Stimulated activated CD4-positive, alpha-beta T cell treated with anti-CD3 and anti-CD28 coated beads, Interleukin-4, amount 100 ng/mL, for 48 hours (primary cell): Measurements from ENCODE around the gene PPP1R16B.

Experiments
- DNase-seq, 2 donors: peaks; one replicate each; pipeline ENCODE4 v3.0.0-alpha.2; 2020; ENCODE audit warnings: low read depth in 2 of 2

PPP1R16B gene

DNA sequence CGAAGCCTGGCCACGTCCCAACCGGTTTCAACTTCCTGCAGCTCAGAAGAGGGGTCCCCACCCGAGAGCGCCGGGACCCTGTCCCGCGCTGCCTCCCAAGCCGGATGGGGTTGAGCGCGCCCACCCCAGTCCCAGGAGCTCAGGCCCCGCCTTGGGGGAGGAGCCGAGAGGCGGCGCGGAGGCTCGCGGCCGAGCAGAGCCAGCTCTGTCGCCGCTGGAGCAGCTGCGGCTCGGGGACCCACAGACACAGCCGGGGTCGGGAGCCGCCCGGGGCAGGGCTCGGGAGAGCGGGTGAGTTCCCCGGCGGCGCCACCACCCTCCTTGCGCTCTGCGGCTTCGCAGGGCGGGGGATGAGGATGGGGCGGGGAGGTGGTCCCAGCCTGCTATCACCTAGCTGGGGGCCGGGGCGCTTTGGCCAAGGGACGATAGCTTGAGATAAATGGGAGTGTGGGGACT lies at the start of gene PPP1R16B:
PPP1R16B (plus strand) TSS at position 196 of the 456 bp plus-strand sequence. CDS start 30,229 bp downstream, outside the sequence.
- peak; percentile 65 to 72 for DNase-seq

DNA sequence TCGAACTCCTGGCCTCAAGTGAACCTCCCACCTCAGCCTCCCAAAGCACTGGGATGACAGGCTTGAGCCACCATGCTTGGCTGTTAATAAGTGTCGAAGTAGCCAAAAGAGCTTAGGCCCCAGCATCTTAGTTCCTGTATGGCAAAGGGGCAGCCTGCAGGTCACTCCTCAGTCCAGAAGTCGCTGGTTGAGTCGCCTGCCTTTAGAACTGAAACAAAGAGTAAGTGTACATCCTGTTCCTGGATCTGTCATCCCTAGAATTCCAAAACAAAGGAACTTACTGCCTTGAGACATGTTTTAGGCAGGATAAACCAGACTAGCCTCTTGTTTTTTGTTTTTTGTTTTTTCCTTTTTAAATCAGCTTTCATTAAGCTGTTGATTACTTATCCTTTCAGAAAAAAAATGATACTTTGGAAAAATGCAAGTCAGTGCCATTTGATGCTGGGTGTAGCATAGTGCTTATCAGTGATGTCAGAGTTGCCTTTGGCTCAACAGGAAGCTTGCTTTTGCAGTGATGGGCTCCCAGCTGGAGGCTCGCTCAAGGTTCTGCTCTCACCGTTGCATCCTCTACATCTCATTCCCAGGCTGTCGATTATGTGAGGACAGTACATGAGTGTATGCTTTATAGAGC lies 48.2 kb upstream of the PPP1R16B start:
- DNase-seq, result no peak

DNA sequence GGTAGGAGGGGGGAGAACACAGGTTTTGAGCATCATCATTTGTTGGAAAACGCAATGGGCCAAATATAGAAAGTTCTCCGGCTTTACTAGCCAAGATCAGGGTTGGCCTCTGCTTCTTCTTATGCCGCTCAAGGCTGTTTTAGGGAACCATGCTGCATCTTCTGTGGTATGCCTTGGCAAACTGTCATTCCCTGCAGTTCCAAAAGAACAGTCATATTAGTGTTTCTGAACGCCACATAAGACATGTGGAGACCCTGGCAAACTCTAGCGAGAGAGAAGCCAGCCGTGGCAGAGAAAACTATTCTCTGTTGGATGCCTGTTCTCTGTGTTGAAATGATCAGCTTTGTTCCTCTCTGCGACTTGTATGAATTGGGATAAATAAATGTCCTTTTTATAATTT lies 46.4 kb upstream of the PPP1R16B start:
- DNase-seq, result no peak

DNA sequence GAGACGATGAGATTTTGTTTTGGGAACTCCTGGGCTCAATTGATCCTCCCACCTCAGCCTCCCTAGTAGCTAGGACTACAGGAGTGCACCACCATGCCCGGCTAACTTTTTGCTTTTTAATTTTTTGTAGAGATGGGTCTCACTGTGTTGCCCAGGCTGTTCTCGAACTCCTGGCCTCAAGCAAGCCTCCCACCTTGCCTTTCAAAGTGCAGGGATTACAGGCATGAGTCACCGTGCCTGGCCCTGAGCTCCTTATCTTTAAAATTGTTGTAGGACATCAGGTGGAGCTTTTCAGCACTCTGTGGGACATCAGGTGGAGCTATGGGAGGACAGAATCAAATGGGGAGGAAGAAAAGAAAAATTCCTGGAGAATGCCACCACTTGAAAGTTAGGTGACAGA lies 44.5 kb upstream of the PPP1R16B start:
- DNase-seq, result no peak

DNA sequence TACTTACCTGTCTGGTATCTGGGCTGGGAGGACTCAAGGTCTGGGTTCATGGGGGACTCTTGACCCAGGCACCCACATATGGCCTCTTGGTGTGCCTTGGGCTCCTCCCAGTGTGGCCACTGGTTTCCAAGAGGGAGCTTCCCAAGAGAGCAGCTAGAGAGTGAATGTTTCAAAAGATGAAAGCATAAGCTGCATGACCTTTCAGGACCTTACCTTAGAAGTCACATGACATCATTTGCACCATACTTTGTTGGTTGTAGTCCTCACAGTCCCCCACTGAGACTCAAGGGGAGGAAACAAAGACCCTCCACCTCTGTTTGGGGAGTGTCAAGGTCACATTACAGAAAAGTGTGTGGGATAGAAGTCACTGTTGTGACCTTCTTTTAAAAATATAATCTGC lies 43.3 kb upstream of the PPP1R16B start:
- no peak for DNase-seq

DNA sequence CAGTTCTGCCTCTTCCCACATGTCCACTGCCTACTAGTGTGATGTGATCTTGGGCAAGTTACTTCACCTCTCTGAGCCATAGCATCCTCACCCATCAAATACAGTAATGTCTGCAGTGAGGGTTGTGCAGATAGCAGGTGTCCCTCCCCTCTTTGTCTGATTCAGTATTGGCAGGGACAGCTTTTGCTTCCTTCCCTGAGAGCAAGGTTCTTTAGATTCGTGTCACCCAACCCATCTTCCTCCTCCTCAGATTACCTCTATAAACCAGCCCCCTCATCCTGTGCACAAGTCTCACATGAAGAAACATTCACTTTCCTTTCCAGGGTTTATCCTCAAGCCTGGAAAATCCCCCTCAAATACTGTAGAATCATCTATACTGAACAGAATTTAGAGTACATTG lies 41.9 kb upstream of the PPP1R16B start:
- no peak for DNase-seq

DNA sequence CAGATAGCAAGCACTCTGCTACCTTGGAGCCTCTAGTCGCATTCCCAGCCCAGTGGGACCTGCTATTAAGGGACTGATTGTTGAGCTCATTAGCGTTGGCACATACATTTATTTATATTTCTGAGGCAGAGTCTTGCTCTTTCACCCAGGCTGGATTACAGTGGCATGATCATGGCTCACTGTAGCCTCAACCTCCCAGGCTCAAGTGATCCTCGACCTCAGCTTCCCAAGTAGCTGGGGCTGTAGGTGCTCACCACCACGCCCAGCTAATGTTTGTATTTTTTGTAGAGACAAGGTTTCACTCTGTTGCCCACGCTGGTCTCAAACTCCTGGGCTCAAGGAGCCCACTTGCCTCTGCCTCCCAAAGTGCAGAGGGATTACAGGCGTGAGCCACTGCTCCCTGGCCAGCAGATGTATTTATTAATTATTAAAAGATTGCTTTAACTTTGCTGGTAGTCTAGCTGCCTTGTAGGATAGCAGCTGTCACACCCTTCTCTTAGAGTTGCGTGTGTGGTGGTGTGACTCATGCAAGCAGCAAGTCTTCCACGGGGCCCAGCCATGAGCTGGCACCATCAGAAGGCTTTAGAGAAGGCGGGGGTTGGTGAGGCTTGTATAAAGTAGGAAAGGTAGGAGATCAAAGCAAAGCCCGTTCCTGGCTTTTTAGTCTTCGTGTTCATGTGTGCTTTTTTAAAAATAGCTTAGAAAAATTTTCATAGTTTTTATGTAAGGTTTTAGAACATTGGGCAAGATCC lies 40.8 kb upstream of the PPP1R16B start:
- peak; percentile 47 to 64 for DNase-seq

DNA sequence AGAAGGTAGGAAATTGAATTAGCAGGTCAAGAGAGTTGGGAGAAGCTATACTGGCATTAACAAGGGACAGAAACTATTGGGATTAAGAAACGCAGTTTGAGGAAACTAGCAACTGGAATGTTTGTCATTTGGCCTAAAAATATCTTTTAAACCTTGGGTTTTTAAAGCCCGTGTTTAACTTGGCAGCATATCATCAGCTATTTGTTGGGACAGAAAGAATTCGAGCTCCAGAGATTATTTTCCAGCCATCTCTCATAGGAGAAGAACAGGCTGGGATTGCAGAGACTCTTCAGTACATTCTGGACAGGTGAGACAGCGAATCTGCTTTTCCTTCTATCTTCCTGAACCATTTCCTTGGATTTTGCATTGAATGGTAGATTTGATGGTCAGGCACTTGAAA lies 39.4 kb upstream of the PPP1R16B start:
- DNase-seq, result no peak

DNA sequence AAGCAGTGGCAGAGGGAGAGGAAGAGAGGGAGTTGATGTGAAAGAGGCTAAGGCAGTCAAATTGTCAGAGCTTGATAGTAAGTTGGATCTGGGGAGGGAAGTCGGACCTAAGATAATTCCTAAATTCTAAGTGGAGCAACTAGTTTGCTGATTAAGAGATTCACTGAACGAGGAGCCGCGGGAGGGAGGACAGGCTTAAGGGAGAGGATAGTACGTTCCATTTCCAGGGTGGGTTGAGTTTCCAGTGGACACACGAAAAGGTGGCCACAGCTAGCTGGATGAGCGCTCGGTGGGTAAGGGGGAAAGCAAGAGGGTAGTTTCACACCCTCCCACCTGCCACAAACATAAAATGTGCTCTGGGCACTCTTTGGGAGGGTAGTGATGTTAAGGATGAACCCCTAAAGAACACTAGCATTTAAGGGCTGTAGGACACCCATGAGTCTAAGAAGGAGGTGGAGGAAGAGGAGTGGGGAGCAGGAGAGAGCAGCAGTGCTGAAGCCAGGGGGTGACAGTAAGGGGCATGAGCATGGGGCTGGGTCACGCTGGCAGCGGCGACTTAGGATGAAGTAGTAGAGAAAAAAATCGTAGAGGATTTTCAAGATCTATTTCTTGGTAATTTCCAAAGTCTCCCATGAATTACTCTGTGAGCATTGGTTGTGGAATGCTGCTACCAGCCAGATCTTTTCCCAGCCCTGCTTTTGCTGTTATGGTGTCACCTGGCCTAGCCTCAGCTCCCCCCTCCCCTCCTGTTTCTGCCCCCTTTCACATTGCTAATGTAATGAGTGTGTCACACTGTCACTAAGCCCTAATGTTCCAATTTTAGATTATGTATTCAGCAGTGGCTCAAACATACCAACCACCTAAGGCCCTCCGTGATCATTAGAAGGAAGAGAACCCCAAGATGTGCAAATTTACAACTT lies 35.9 kb upstream of the PPP1R16B start:
- no peak for DNase-seq

DNA sequence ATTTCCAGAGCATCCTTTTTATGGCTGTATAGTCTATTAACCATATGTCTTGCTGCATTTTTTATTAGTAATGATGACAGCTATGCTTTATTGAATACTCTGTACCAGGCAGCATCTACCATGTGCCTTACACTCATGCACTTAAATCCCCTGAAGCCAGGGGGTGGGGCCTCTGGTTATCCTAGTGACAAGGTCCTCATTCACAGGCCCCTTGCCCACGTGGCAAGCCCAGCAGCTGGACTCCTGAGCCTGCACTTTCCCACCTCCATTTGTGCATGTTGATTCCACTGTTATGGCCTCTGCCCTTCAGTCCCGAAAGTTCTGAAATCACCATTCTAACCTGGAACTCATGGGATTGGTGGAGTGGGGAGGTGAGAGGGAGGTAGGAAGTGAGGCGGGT lies 35.0 kb upstream of the PPP1R16B start:
- DNase-seq, result no peak

DNA sequence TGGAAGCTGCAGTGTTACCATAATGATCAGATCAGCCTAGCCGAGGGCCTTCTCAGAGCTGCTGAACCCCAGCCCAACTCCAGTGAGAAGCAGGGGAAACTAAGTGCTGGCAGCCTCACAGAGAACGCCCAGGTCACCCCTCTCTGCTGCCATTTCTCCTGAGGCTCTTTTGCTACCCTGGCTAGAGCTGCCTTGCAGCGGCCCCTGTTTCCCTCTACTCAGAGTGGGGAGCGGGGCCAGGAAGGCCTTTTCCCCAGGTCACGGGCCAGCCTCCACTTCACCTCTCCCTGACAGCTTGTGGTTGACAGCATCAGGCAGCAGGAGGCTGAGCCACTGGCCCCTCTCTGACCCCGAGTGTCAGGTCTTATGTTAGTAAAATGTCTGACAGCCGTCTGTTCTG lies 34.5 kb upstream of the PPP1R16B start:
- DNase-seq, result no peak

DNA sequence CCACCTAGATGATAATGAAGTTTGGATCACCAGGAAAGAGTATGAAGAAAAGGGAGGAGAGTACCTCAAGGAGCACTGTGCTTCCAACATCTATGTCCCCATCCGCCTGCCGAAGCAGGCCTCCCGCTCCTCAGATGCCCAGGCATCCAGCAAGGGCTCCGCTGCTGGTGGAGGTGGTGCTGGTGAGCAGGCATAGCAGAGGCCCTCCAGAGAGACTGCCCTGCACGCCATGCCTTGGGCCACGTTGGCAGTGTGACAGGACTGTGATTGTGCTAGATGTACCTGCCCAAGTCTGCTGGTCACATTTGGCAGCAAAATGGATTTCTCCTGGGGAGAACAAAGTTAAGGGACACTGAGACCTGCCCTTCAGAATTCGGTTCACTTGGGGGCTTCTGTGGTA lies 33.9 kb upstream of the PPP1R16B start:
- DNase-seq, result no peak

DNA sequence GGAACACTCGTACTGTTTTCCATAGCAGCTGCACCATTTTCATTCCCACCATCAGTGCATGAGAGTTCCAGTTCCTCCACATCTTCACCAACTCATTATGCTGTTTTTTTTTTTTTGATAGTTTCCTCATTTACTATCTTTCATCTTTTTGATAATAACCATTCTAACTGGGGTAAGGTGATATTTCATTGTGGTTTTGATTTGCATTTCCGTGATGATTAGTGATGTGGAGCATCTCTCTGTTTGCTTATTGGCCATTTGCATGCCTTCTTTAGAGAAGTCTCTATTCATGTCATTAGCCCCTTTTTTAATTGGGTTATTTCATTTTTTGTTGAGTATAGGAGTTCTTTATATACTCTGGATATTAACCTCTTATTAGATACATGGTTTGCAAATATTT lies 31.3 kb upstream of the PPP1R16B start:
- DNase-seq, result no peak

DNA sequence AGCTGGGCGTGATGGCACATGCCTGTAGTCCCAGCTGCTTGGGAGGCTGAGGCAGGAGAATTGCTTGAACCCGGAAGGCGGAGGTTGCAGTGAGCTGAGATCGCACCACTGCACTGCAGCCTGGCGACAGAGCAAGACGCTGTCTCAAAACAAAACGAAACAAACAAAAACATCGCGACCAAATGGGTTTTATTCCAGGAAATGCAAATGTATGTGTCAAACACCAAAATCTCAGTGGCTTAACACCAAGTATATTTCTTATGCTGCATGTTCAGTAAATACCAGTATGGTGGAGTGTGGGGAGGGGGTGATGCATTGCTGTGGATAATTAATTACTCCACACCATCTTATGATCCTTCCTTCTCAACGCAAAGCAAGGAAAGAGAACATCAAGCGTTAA lies 29.1 kb upstream of the PPP1R16B start:
- DNase-seq, result no peak

DNA sequence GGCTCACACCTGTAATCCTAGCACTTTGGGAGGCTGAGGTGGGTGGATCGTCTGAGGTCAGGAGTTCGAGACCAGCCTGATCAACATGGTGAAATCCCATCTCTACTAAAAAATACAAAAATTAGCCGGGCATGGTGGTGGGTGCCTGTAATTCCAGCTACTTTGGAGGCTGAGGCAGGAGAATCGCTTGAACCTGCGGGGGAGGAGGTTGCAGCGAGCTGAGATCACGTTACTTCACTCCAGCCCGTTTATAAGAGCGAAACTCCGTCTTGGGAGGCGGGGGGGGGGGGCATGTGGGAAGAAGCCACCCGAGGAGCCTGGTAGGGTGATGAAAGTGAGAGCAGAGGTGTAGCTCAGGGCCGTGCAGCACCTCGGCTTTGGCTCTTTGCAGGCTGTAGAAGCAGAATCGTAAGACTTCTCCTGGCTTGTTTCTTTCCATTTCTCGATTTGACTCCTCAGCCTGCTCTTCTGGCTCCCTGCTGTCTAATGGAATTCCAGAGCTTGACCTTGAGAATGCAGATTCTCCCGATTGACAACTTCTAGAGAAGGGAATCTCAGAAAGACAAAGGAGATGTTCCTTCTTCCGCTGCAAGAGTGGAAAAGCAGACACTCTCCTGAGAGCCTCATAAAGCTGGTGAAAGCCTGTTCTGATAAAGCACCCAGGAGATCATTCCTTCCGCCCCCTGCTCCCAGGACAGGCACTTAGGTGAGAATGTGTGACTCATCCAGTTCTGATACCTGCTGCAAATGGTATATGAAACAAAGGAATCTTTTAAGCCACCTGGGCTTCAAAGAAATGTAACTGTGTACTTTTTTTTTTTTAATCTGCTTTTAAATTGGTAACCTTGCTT lies 26.0 kb upstream of the PPP1R16B start:
- no peak for DNase-seq

DNA sequence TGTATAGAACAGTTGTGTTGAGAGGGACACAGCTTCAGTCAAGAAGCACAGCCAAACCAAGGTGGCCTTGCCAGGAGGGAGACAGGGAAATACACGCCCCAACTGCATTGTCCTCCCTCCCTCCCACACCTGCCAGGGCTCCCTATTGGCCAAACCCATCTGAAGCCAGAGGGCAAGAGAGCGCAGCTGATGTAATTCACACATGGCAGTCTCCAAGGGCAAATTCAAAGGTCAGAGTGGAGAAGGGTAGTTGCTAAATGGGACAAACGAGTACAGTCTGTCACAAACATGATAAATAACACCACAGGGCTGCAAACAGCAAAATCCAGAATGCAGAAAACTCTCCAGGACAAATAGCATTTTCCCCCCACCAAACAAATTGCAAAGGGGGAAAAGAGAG lies 23.2 kb upstream of the PPP1R16B start:
- no peak for DNase-seq

DNA sequence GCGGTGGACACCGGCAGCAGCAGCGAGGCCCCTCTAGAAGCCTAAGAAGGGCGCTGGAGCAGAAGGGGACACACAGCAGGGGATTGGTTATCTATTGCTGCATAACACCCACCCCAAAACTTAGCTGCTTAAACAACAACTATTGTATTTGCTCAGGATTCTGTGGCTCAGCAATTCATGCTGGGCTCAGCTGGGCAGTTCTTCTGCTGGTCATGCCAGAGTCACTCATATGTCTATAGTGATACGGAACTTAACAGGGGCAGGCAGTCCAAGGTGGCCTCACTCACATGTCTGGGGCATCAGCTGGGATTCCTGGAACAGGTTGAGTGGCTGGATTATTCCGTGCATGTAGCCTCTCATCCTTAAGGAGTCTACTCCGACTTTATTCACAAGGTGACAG lies 17.6 kb upstream of the PPP1R16B start:
- no peak for DNase-seq

DNA sequence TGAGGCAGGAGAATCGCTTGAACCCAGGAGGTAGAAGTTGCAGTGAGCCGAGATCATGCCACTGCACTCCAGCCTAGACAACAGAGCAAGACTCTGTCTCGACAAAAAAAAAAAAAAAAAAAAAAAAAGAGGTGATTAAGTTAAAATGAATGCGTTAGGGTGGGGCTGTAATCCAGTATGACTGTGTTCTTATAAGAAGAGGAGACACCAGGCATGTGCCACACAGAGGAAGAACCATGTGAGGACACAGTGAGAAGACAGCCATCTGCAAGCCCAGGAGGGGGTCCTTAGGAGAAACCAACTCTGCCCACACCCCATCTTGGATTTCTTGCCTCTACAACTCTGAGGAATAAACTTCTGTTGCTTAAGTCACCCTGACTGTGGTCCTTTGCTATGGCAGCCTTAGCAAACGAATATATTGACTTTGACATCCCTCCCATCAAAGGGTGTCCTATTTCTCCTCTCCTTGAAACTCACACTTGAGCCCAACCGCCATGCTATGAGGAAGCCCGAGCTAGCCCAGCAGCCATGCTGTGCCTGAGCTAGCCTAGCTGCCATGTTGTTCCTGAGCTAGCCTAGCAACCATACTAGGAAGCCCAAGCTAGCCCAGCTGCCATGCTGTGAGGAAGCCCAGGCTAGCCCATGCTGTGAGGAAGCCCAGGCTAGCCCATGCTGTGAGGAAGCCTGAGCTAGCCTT lies 15.8 kb upstream of the PPP1R16B start:
- DNase-seq, result no peak

DNA sequence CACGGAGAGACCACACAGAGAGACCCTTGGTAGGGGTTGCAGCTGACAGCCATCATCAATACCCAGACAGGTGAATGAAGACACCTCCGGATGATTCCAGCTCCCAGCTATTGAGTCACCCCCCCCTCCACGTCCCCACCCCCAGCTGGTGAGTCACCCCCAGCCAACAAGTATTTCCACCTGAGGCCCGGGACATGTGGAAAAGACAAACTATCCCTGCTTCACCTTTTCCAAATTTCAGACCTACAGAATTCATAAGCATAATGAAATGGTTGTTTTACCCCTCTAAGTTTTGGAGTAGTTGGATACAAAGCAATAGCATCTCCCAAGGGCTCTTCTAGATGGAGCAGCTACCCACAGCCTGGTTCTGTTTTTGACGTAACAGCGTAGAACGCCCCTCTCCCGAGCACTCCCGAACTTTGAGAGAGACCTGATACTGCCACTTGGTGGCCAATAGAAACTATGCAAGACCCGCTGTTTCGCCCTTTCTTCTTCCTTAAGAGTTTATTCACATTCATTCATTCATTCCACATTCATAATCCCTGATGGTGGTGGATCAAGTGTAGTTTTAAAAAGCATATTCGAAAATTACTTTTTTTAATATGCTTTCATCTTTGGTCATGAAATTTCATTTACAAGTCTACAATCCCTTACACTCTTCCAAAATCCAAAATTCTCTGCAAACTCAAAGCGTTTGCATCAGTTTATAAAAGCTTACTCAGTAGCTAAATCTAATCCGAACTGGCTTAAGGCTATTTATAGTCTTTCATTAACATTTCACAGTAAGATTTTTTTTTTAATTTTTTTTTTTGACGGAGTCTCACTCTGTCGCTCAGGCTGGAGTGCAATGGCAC lies 15.1 kb upstream of the PPP1R16B start:
- no peak for DNase-seq

DNA sequence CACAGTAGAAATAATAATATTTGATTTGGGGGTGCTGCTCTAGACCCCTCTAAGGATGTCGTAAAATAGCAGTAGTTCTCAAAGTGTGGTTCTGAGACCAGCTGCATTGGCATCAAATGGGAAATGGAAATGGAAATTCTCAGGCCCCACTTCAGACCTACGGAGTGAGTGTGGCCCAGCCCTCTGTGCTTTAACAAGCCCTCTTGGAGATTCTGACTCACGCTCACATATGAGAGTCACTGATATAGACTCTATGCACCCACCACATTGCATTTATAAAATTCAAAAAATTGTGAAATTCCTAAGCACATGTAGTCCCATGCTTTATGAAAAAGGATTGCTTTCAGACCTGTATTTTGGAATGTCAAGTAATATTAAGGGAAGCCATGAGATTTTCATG lies 14.2 kb upstream of the PPP1R16B start:
- DNase-seq, result no peak
